Bronchial epithelial cell (primary cell): Measurements from ENCODE around the gene TELO2. TPM values are rescaled to one million over a fixed set of nuclear protein-coding genes. Genes with fewer than 3 reads are reported as not detected.
"Not testable (repeated sequence)": the region's sequence is repeated elsewhere in the genome, so short reads cannot be mapped to it uniquely, and the experiment has no call there.

Experiments used
- DNase-seq: peaks from one replicate; pipeline ENCODE4 v3.0.0-alpha.2; 2010; ENCODE audit warnings: low read depth
- FAIRE-seq: peaks from 2 replicates; lab custom pipeline; 2011; peaks lifted over from hg19 to GRCh38; lab: Jason Lieb, UNC
- H3K27me3 ChIP-seq: 2 replicates; pipeline ENCODE4 v1.5.1; 2011; ENCODE audit warnings: low read length; ENCODE audit not compliant: control insufficient read depth, insufficient read depth
- H3K36me3 ChIP-seq: 2 replicates; pipeline ENCODE4 v1.5.1; 2011; ENCODE audit warnings: low read length; ENCODE audit not compliant: control insufficient read depth, insufficient read depth
- H3K4me3 ChIP-seq: 2 replicates; pipeline ENCODE4 v1.5.1; 2011; ENCODE audit warnings: mild to moderate bottlenecking, low read depth, low read length, control low read depth
- total RNA-seq: library from RNA; depleted of rRNA; stranded (reverse); fragments of >200 nt; gene quantifications from 2 replicates; pipeline ENCODE4 v1.2.1, GENCODE V29; 2014
- TF ChIP-seq, protein P1 (sequence below): IDR thresholded peaks from 2 replicates; pipeline ENCODE4 v1.5.1; 2011; ENCODE audit warnings: mild to moderate bottlenecking, moderate library complexity, low read length, control low read depth, inconsistent platforms; ENCODE audit not compliant: insufficient read depth, severe bottlenecking

Gene TELO2
- total RNA-seq, 1 donor from 2014 or later = 8.2 TPM

DNA sequence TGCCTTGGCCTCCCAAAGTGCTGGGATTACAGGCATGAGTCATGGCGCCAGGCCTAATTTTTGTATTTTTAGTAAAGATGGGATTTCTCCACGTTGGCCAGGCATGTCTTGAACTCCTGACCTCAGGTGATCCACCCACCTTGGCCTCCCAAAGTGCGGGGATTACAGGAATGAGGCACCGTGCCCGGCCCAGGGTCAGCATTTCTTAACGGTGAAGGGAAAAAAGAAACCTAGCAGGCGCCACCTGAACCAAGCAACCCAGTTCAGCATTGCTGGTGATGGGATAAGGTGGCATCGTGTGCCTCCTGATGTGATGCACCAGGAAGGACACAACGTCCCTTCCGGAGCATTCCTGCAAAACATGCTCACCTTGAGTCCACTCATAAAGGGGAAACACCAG is 16.1 kb upstream of the TELO2 start:
- TF ChIP-seq, protein P1, sequence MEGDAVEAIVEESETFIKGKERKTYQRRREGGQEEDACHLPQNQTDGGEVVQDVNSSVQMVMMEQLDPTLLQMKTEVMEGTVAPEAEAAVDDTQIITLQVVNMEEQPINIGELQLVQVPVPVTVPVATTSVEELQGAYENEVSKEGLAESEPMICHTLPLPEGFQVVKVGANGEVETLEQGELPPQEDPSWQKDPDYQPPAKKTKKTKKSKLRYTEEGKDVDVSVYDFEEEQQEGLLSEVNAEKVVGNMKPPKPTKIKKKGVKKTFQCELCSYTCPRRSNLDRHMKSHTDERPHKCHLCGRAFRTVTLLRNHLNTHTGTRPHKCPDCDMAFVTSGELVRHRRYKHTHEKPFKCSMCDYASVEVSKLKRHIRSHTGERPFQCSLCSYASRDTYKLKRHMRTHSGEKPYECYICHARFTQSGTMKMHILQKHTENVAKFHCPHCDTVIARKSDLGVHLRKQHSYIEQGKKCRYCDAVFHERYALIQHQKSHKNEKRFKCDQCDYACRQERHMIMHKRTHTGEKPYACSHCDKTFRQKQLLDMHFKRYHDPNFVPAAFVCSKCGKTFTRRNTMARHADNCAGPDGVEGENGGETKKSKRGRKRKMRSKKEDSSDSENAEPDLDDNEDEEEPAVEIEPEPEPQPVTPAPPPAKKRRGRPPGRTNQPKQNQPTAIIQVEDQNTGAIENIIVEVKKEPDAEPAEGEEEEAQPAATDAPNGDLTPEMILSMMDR = no peak
- DNase-seq (no peak), FAIRE-seq (no peak)
- Histone ChIP-seq H3K4me3 (no peak overlapping the region), H3K27me3 (no peaks in the 10 kb centered on the region), H3K36me3 (no peaks in the 10 kb centered on the region)

DNA sequence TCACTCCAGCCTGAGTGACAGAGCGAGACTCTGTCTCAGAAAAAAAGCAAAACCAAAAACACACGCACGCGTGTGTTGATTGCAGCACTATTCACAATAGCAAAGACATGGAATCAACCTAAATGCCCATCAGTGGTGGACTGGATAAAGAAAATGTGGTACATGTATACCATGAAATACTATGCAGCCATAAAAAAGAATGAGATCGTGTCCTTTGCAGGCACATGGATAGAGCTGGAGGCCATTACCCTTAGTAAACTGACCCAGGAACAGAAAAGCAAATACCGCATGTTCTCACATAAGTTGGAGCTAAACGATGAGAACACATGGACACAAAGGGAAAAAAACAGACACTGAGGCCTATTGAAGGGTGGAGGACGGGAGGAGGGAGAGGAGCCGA is 14.2 kb upstream of the TELO2 start:
- not testable (repeated sequence) for H3K4me3 ChIP-seq, H3K36me3 ChIP-seq, FAIRE-seq, DNase-seq, H3K27me3 ChIP-seq

DNA sequence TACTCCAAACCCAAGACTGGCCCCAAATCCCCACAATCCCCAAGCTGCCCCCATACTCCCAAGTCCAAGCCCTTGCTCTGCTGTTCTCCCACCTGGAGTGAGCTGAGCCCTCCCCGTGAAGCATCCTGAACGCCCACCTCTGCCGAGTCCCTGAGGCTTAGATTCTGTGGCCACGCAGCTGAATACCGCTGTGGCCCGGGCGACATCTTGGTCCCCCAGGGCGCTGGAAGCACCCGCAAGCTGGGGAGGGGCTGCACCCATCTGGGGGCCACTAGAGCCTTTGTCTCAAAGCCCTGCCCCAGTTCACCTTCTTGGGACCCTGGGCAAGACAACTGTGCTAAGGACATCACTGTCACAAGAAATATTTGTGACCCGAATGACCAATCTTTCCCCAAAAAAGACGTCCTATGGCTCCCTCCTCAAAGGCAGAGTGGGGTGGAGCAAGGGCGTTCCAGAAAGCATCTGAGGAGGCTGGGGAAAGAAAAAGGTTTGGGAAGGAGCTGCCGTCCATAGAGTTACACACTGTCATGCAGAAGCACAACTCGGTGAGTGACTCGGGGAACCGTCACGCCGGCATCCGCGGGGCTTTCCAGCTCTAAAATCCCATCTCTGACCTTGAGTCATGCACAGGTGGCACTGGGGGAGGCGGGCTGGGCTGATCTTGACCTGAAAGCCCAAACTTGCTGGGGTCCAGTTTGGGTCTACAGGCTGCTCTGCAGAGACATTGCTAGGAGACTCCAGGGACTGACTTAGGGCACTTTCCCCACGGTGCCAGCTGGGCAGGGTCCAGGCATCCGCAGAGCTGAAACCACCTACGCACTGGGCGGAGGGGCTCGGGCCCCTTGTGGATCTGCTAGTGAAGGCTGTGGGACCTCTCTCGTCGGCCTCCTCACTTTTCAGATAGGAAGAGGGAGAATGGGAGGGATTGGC is 11.0 kb upstream of the TELO2 start:
- Histone ChIP-seq H3K36me3 (no peaks in the 10 kb centered on the region), H3K27me3 (no peaks in the 10 kb centered on the region), H3K4me3 (no peak overlapping the region)
- no peak for FAIRE-seq
- peak; percentile 66 for DNase-seq
- TF ChIP-seq, protein P1 = no peak

DNA sequence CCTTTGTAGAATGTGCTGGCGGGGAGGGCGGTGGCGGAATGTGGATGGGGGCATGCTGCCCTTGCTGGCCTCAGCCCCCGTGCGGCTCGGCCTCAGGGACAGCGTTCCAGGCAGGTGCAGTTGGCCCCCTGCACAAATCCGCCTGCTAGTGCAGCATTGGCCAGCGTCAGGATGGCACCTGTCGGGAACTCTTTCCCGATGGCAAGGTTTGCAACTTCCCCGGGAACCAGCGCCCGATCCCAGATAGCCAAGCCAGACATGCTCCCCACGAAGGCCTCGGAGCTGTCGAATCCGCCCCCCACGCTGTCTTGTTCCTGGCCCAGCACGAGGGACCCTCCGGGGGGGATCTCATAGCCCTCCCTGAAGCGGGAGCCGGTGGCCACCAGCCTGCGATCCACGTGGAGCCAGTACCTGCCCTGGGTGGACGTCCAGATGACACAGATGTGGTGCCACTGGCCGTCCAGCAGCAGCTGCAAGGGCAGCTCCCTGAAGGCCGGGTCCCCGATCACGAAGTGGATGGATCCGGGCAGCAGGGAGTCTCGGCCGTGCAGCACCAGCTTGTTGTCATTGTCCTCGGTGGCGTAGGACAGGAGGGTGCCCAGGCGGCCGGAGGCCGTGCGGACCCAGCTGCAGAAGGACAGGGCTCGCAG is 7.2 kb upstream of the TELO2 start:
- H3K36me3 ChIP-seq = no peaks in the 10 kb centered on the region
- DNase-seq (no peak), FAIRE-seq (no peak)
- TF ChIP-seq, protein P1 = no peak
- H3K27me3 ChIP-seq = no peaks in the 10 kb centered on the region
- H3K4me3 ChIP-seq = no peak overlapping the region

DNA sequence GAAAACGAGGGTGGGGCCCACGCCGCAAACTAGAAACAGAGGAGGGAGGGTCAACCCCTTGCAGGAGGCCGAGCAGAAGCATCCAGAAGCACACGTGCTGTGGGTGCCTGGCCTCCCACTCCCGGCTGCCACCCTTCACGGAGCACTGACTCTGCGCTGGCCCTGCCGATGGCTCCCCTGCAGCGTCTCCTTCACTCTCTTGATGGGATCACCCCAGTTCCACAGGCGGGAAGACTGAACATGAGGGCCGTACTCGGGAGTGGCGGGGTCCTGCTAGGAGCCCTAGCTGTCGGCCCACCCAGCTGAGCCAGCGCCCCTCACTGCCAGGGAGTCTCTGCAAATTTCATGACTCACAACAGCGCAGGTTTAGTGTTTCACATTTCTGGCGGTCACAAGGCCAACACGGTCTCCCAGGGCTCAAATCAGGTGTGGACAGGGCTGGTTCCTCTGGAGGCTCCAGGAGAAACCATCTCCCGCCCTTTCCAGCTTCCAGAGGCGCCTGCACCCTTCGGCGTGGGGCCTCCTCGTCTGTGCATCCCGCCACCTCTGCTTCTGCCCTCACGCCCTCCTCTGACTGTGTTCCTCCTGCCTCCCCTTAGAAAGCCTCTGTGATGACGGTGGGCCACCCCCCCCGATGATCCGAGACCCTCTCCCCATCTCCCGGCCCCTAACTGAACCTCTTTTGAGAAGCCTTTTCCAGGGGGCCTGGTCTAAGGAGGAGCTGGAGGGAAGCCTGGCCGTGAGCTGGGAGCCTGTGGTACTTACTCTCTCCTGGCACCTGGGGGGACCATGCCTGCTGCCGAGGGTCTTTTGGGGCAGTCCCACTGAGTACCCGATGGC is 6.4 kb upstream of the TELO2 start:
- DNase-seq (no peak), FAIRE-seq (no peak)
- TF ChIP-seq, protein P1 = no peak
- Histone ChIP-seq H3K36me3 (no peaks in the 10 kb centered on the region), H3K4me3 (no peak overlapping the region), H3K27me3 (no peaks in the 10 kb centered on the region)
